ENCODE measurements around the gene RRM2.

DNA sequence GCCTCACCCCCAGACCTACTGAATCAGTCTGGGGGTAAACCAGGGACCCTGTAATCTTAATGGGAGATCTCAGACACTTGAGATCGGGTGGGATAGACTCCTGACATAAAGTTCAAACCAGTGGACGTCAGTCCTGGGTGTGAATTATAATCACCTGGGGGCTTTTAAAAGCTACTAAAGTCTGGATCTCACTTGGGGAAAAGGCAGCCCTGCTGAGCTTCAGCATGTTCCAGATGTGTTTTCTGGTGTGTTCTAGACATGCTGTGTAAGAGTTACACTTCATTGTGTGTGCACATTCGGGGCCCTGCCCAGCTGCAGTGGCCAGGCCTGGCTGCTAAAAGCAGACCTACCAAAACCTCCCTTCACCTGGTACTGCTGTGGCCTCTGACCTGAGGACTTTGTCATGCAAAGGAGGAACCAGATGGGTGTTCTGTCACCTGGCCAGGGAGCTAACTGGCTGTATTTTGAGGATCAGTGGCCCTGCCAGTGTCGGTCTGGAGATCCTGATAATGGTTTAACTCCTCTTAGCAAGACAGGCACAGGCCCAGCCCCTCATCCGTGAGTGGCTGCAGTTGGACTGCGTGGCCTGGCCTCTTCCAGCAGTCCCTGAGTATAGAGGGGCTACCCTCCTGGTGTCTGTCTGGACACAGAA is 10.6 kb downstream of the RRM2 start:
- TF ChIP-seq POLR2A (IDR thresholded peaks at IDR 0.05), result no peak
- TF ChIP-seq, protein P1, sequence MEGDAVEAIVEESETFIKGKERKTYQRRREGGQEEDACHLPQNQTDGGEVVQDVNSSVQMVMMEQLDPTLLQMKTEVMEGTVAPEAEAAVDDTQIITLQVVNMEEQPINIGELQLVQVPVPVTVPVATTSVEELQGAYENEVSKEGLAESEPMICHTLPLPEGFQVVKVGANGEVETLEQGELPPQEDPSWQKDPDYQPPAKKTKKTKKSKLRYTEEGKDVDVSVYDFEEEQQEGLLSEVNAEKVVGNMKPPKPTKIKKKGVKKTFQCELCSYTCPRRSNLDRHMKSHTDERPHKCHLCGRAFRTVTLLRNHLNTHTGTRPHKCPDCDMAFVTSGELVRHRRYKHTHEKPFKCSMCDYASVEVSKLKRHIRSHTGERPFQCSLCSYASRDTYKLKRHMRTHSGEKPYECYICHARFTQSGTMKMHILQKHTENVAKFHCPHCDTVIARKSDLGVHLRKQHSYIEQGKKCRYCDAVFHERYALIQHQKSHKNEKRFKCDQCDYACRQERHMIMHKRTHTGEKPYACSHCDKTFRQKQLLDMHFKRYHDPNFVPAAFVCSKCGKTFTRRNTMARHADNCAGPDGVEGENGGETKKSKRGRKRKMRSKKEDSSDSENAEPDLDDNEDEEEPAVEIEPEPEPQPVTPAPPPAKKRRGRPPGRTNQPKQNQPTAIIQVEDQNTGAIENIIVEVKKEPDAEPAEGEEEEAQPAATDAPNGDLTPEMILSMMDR (IDR thresholded peaks at IDR 0.05), result no peak

Data from stomach (tissue), 4 donors.